Neural progenitor cell (in vitro differentiated cells): Measurements from ENCODE around the gene TBCD. TPM values are rescaled to one million over a fixed set of nuclear protein-coding genes. Genes with fewer than 3 reads are reported as not detected.
A peak's percentile ranks its signal among the peaks of the same experiment; 100 is the strongest.

Source experiments
- DNase-seq: peaks from one replicate; pipeline ENCODE4 v3.0.0-alpha.2; 2016; ENCODE audit warnings: low spot score
- H2AFZ ChIP-seq: fragments of 200-600 bp; sonication (generic); replicated peaks from 2 replicates; pipeline ENCODE4 v1.6.1; 2016; ENCODE audit warnings: antibody characterized with exemption
- H3F3A ChIP-seq: fragments of 200-600 bp; sonication (generic); 2 replicates; pipeline ENCODE4 v1.6.1; 2016; ENCODE audit warnings: antibody characterized with exemption, low read depth
- H3K27ac ChIP-seq: fragments of 200-600 bp; sonication (generic); 2 replicates; pipeline ENCODE4 v1.5.1; 2016; ENCODE audit warnings: mild to moderate bottlenecking
- H3K27me3 ChIP-seq: fragments of 200-600 bp; sonication (generic); 2 replicates; pipeline ENCODE4 v1.6.1; 2016; ENCODE audit warnings: mild to moderate bottlenecking, moderate library complexity
- H3K36me3 ChIP-seq: fragments of 200-600 bp; sonication (generic); 2 replicates; pipeline ENCODE4 v1.5.1; 2016
- H3K4me1 ChIP-seq: fragments of 200-600 bp; sonication (generic); 2 replicates; pipeline ENCODE4 v1.6.1; 2016; ENCODE audit warnings: mixed run types
- H3K4me2 ChIP-seq: fragments of 200-600 bp; sonication (generic); 2 replicates; pipeline ENCODE4 v1.6.1; 2016
- H3K4me3 ChIP-seq: fragments of 200-600 bp; sonication (generic); 2 replicates; pipeline ENCODE4 v1.5.1; 2016
- H3K79me2 ChIP-seq: fragments of 200-600 bp; sonication (generic); 2 replicates; pipeline ENCODE4 v1.6.1; 2016; ENCODE audit warnings: low read depth
- H3K9ac ChIP-seq: fragments of 200-600 bp; sonication (generic); 2 replicates; pipeline ENCODE4 v1.6.1; 2016
- H3K9me3 ChIP-seq: fragments of 200-600 bp; sonication (generic); 2 replicates; pipeline ENCODE4 v1.5.1; 2016; ENCODE audit warnings: low read depth
- H4K20me1 ChIP-seq: fragments of 200-600 bp; sonication (generic); 2 replicates; pipeline ENCODE4 v1.6.1; 2016; ENCODE audit warnings: low read depth
- H3K27ac Mint-ChIP-seq: 3 replicates; pipeline ENCODE4 v1.8.0; 2021; ENCODE audit warnings: mixed read lengths
- H3K27me3 Mint-ChIP-seq: 2 replicates; pipeline ENCODE4 v1.8.0; 2022; ENCODE audit warnings: low read depth, mild to moderate bottlenecking, inconsistent platforms, moderate library complexity, mixed read lengths; ENCODE audit not compliant: insufficient read depth
- H3K36me3 Mint-ChIP-seq: 3 replicates; pipeline ENCODE4 v1.8.0; 2021; ENCODE audit warnings: mixed read lengths
- H3K4me1 Mint-ChIP-seq: 3 replicates; pipeline ENCODE4 v1.8.0; 2021; ENCODE audit warnings: mixed read lengths
- H3K4me3 Mint-ChIP-seq: 3 replicates; pipeline ENCODE4 v1.8.0; 2021; ENCODE audit warnings: mild to moderate bottlenecking, moderate library complexity, mixed read lengths
- H3K9me3 Mint-ChIP-seq: 3 replicates; pipeline ENCODE4 v1.8.0; 2020; ENCODE audit warnings: mixed read lengths
- EZH2 ChIP-seq: fragments of 200-600 bp; sonication (generic); IDR thresholded peaks from 2 replicates; pipeline ENCODE4 v1.6.1; 2017; ENCODE audit warnings: antibody characterized with exemption, mild to moderate bottlenecking, moderate library complexity
- EZH2phosphoT487 ChIP-seq: fragments of 200-600 bp; sonication (generic); IDR thresholded peaks from 2 replicates; pipeline ENCODE4 v1.6.1; 2017; ENCODE audit warnings: antibody characterized with exemption
- total RNA-seq: library from RNA; depleted of rRNA; stranded (reverse); fragments of >200 nt; gene quantifications from 2 replicates; pipeline ENCODE4 v1.2.3, GENCODE V29; 2015; ENCODE audit warnings: low replicate concordance
- TF ChIP-seq, protein P1 (sequence below): fragments of 200-600 bp; sonication (generic); IDR thresholded peaks from 2 replicates; pipeline ENCODE4 v1.5.1; 2017; ENCODE audit warnings: antibody characterized with exemption, mild to moderate bottlenecking

TBCD gene
- total RNA-seq, 1 donor from 2014 or later: 76.4 TPM

DNA sequence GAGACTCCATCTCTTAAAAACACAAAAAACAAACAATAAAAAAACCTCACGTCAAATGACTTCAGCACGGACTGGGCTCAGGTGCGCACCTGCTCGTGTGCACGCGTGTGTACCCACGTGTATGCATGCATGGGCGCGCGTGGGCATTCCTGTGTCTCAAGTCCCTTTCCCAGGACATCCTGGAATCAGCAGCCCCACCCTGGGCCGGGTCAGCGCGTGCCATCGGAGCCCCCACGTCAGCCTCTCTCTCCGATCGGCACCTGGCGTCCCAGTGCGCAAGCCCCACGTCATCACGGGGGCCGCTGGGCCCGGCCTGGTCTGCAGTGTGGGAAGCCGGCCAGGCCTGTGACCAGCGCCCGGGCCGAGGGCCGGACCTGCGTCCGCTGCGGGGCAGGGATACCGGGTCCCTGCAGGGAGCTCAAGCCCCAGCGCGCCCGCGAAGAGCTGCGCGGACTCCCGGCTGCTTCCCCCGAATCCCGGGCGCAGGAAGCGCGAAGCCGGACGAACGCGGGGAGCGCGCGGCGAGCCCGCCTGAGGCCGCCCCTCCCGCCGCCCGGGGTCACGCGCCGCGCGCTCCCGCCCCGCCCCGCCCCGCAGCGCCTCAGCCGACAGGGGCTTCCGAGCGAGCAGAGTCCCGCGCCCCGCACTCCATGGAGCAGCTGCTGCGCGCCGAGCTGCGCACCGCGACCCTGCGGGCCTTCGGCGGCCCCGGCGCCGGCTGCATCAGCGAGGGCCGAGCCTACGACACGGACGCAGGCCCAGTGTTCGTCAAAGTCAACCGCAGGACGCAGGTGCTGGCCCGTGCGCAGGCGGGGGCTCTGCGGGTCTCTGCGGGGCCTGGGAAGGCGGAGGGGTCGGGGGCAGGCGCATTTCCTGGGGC lies 16.6 kb upstream of the TBCD start, which contains the start of gene FN3K:
TSS of gene FN3K (plus strand) at position 629 of the 880 bp plus-strand sequence. CDS start at position 651, 22 bp downstream.
- H3K36me3 Mint-ChIP-seq: peaks cover 25% of the 10 kb centered on the region
- H3K27ac Mint-ChIP-seq: no peak within 1 kb of the TSS
- Histone ChIP-seq H2AFZ (peak within 1 kb of the TSS; percentile 96), H4K20me1 (no peaks in the 10 kb centered on the region), H3K4me3 (peak within 1 kb of the TSS; percentile 82), H3F3A (peaks cover 8% of the 10 kb centered on the region), H3K9me3 (no peaks in the 10 kb centered on the region), H3K4me2 (peak within 1 kb of the TSS; percentile 96), H3K27me3 (peaks cover 6% of the 10 kb centered on the region), H3K36me3 (no peaks in the 10 kb centered on the region), H3K4me1 (no peaks in the 10 kb centered on the region), H3K9ac (peak within 1 kb of the TSS; percentile 48), H3K27ac (no peak within 1 kb of the TSS), H3K79me2 (no peaks in the 10 kb centered on the region)
- H3K27me3 Mint-ChIP-seq: peaks cover 12% of the 10 kb centered on the region
- peaks cover 5% of the 10 kb centered on the region for H3K4me1 Mint-ChIP-seq
- no peak for TF ChIP-seq EZH2phosphoT487
- TF ChIP-seq, protein P1, sequence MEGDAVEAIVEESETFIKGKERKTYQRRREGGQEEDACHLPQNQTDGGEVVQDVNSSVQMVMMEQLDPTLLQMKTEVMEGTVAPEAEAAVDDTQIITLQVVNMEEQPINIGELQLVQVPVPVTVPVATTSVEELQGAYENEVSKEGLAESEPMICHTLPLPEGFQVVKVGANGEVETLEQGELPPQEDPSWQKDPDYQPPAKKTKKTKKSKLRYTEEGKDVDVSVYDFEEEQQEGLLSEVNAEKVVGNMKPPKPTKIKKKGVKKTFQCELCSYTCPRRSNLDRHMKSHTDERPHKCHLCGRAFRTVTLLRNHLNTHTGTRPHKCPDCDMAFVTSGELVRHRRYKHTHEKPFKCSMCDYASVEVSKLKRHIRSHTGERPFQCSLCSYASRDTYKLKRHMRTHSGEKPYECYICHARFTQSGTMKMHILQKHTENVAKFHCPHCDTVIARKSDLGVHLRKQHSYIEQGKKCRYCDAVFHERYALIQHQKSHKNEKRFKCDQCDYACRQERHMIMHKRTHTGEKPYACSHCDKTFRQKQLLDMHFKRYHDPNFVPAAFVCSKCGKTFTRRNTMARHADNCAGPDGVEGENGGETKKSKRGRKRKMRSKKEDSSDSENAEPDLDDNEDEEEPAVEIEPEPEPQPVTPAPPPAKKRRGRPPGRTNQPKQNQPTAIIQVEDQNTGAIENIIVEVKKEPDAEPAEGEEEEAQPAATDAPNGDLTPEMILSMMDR: no peak
- TF ChIP-seq EZH2: no peak
- H3K4me3 Mint-ChIP-seq: peak within 1 kb of the TSS; percentile 85
- DNase-seq: peak; percentile 91
- H3K9me3 Mint-ChIP-seq: peaks cover 13% of the 10 kb centered on the region

DNA sequence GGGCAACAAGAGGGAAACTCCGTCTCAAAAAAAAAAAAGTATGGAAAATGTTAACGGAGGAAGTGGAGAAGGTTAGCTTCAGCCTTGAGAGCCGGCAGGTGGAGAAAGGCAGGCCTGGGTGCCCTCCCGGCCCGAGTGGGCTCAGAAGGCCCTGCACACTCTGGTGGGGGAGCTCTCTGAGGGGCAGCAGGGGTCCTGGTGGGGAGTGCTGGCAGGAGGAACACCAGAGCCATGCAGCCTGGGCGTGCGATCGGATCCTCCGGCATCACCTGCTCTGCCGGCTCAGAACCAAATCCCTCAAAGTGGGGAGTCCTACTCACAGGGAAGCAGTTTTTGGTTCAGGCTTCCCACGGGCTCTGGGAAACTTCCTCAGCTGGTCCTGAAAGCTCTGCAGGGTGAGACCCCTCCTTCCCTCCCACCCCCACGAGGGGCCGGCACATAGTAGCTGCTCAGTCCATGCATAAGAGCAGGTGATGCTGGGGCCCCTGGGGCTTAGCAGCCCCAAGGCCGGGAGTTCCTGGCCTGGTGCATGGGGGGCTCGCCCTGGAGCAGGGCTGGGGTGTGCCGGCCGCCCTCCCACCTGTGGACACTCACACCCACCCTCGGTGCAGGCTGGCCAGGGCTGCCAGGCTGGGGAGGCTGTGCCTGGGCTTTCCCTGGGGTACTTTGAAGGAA lies 15.2 kb upstream of the TBCD start:
- Histone ChIP-seq H4K20me1 (no peaks in the 10 kb centered on the region), H3K4me2 (peak overlapping the region; percentile 96), H3K27me3 (peaks cover 6% of the 10 kb centered on the region), H3K79me2 (no peaks in the 10 kb centered on the region), H3K4me3 (peak overlapping the region; percentile 82), H2AFZ (no peak overlapping the region), H3K36me3 (peaks cover 11% of the 10 kb centered on the region), H3F3A (peaks cover 8% of the 10 kb centered on the region), H3K9me3 (peaks cover 5% of the 10 kb centered on the region), H3K9ac (no peak overlapping the region), H3K27ac (no peak overlapping the region), H3K4me1 (no peaks in the 10 kb centered on the region)
- peaks cover 5% of the 10 kb centered on the region for H3K4me1 Mint-ChIP-seq
- TF ChIP-seq, protein P1: no peak
- TF ChIP-seq EZH2: no peak
- TF ChIP-seq EZH2phosphoT487: no peak
- H3K4me3 Mint-ChIP-seq: peak overlapping the region; percentile 85
- no peak overlapping the region for H3K27ac Mint-ChIP-seq
- DNase-seq: no peak
- H3K36me3 Mint-ChIP-seq: peaks cover 32% of the 10 kb centered on the region
- H3K27me3 Mint-ChIP-seq: peaks cover 12% of the 10 kb centered on the region
- peaks cover 27% of the 10 kb centered on the region for H3K9me3 Mint-ChIP-seq

DNA sequence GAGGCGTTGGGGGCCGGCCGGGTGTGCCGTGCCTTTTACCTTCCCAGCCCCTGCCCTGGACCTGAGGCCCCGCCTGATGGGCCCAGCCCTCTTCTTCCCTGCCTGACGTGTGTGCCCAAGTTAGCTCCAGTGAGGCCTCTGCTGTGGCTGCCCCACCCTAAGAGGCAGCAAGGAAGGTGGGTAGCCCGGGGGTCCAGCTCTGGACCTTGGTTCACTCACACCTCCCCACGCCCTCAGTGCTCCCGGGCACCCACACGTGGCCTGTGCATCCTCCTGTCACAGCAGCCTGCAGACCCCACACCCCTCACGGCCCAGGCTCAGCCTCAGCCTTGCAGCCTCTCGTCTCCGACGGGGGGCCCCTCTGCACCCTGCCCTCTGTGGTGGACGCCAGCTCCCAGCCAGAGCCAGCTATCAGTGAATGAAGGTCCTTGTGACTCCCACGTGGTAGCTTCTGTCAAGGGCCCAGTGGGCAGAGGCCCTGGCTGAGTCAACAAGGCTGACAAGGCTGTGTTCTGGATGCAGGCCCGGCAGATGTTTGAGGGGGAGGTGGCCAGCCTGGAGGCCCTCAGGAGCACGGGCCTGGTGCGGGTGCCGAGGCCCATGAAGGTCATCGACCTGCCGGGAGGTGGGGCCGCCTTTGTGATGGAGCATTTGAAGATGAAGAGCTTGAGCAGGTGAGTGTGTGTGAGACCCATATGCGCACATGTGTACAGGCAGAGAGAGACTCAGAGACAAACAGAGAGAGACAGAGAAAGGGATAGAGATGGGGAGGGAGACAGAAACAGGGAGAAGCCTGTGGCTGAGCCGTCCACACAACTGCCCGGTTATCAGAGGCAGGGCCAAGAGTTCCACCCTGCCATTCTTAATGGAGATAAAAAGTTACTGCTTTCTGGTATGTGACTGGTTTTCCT lies 13.6 kb upstream of the TBCD start:
- peaks cover 11% of the 10 kb centered on the region for H3K27me3 Mint-ChIP-seq
- H4K20me1 ChIP-seq: no peaks in the 10 kb centered on the region
- peaks cover 28% of the 10 kb centered on the region for H3K9me3 Mint-ChIP-seq
- H3K36me3 ChIP-seq: peaks cover 11% of the 10 kb centered on the region
- H3K9me3 ChIP-seq: peaks cover 5% of the 10 kb centered on the region
- no peaks in the 10 kb centered on the region for H3K79me2 ChIP-seq
- H2AFZ ChIP-seq: no peak overlapping the region
- H3K4me1 Mint-ChIP-seq: peaks cover 5% of the 10 kb centered on the region
- TF ChIP-seq EZH2 (no peak), EZH2phosphoT487 (no peak)
- TF ChIP-seq, protein P1: no peak
- H3K36me3 Mint-ChIP-seq: peaks cover 38% of the 10 kb centered on the region
- no peak overlapping the region for H3K27ac Mint-ChIP-seq
- H3K4me2 ChIP-seq: no peak overlapping the region
- no peak overlapping the region for H3K9ac ChIP-seq
- no peak overlapping the region for H3K4me3 ChIP-seq
- no peaks in the 10 kb centered on the region for H3K4me1 ChIP-seq
- no peak for DNase-seq
- H3F3A ChIP-seq: peaks cover 6% of the 10 kb centered on the region
- no peak overlapping the region for H3K27ac ChIP-seq
- H3K27me3 ChIP-seq: peaks cover 6% of the 10 kb centered on the region
- H3K4me3 Mint-ChIP-seq: no peak overlapping the region
